Transverse colon (tissue), 4 donors: ENCODE data around the gene UBALD2. TPM values are rescaled to one million over a fixed set of nuclear protein-coding genes. Genes with fewer than 3 reads are reported as not detected.

ENCODE experiments used
- DNase-seq: peaks from one replicate; pipeline ENCODE4 v3.0.0-alpha.2; 2019
- H3K27ac ChIP-seq, 4 donors: fragments of 200-600 bp; sonication (generic); 2 replicates each; pipeline ENCODE4 v1.5.1; 2016 to 2018; ENCODE audit warnings: inconsistent platforms in 4 of 4
- H3K27me3 ChIP-seq: fragments of 200-600 bp; sonication (generic); 2 replicates; pipeline ENCODE4 v1.5.1; 2017; ENCODE audit warnings: inconsistent platforms
- H3K36me3 ChIP-seq, 4 donors: fragments of 200-600 bp; sonication (generic); 2 replicates each; pipeline ENCODE4 v1.5.1; 2017 to 2019; ENCODE audit warnings: inconsistent platforms in 4 of 4
- H3K4me1 ChIP-seq, 4 donors: fragments of 200-600 bp; sonication (generic); 2 replicates each; pipeline ENCODE4 v1.5.1; 2017 to 2020; ENCODE audit warnings: inconsistent platforms in 4 of 4
- H3K4me3 ChIP-seq, 4 donors: fragments of 200-600 bp; sonication (generic); 1 replicate in 1 of 4; 2 replicates in 3 of 4; pipeline versions ENCODE4 v1.5.1 to v1.6.1; 2017 to 2019; ENCODE audit warnings: inconsistent platforms in 4 of 4
- H3K9me3 ChIP-seq, 2 donors: fragments of 200-600 bp; sonication (generic); 2 replicates each; pipeline ENCODE4 v1.5.1; 2017 to 2019; ENCODE audit warnings: inconsistent platforms in 2 of 2
- CTCF ChIP-seq, 5 experiments: fragments of 200-600 bp in 3 of 5; fragments of 450-650 bp in 2 of 5; sonication (generic) in 3 of 5; IDR thresholded peaks; 1 replicate in 2 of 5; 2 replicates in 3 of 5; pipeline ENCODE4 v1.5.1; 2016 to 2017; ENCODE audit warnings: antibody characterized with exemption in 5 of 5, inconsistent platforms in 3 of 5, mild to moderate bottlenecking in 2 of 5, moderate library complexity in 1 of 5
- EP300 ChIP-seq: sonication (generic); formaldehyde crosslinking; IDR thresholded peaks from one replicate; pipeline ENCODE4 v1.6.1; 2017; ENCODE audit warnings: antibody characterized with exemption, low read depth
- POLR2A ChIP-seq: fragments of 450-650 bp; IDR thresholded peaks from one replicate; pipeline ENCODE4 v1.6.1; 2016; ENCODE audit warnings: antibody characterized with exemption, mild to moderate bottlenecking, moderate library complexity
- POLR2AphosphoS5 ChIP-seq, 3 donors: sonication (generic); formaldehyde crosslinking; IDR thresholded peaks; one replicate each; pipeline ENCODE4 v1.6.1; 2016; ENCODE audit warnings: antibody characterized with exemption in 3 of 3
- WGBS, 2 donors: methylation state at CpG; one replicate each; pipeline ENCODE4 v1.1.5; 2018; ENCODE audit warnings: low coverage in 1 of 2; 5-methylcytosine and 5-hydroxymethylcytosine counted together
- in situ Hi-C, 4 donors: fragments of 200-750 bp; cut with MboI; loops; one replicate each; pipeline versions ENCODE4 v1.15.0 to v1.15.1; 2017; ENCODE audit warnings: low sequenced_read_pairs in 3 of 4, low pct_ligation_motif_present in 1 of 4, low pct_unique_long_range_greater_than_20kb in 1 of 4
- intact Hi-C: fragments of 100-400 bp; cut with DNase I; formaldehyde crosslinking; loops from one replicate; pipeline ENCODE4 v1.15.1; 2023; ENCODE audit warnings: low total_unique reads
- total RNA-seq, 4 donors: library from RNA; depleted of rRNA; stranded (reverse); fragments of >200 nt; gene quantifications; one replicate each; pipeline ENCODE4 v1.1.0, GENCODE V29; 2016

The UBALD2 gene
- total RNA-seq, 4 donors from 2014 or later, result 25.5 to 51.2 (median 34.5) TPM

GRCh38 chr17:76292567-76292966 is 27.4 kb downstream of the UBALD2 start:
- Histone ChIP-seq H3K27ac (no peak overlapping the region), H3K4me1 (peaks cover 0 to 16% (median 11%) of the 10 kb centered on the region in 4 donors), H3K36me3 (no peaks in the 10 kb centered on the region), H3K4me3 (no peak overlapping the region), H3K27me3 (no peaks in the 10 kb centered on the region), H3K9me3 (no peaks in the 10 kb centered on the region)
- in situ Hi-C loops (loop anchor here in 3 of 4 donors (5.0 to 25.0 kb wide), 3 partner anchors 105 to 280 kb away; partner anchors contain the start of gene CDK3 (in 2 of the 3)), intact Hi-C loops (loop anchor here (10.0 kb wide), 1 partner anchor 678 kb away; no protein-coding TSS in a partner anchor)
- 91% methylated on average over 4 of the region's 4 CpGs; no CpG with 5 or more reads in 1 of the 2 donors for WGBS, 2 donors
- no peak for DNase-seq
- TF ChIP-seq EP300 (no peak), CTCF (IDR thresholded peaks at IDR 0.05) (no peak)

GRCh38 chr17:76293106-76293505 is 28.0 kb downstream of the UBALD2 start:
- in situ Hi-C loops, result loop anchor here in 3 of 4 donors (5.0 to 25.0 kb wide), 3 partner anchors 106 to 281 kb away; partner anchors contain the start of gene CDK3 (in 2 of the 3)
- Histone ChIP-seq H3K4me1 (peaks cover 0 to 16% (median 11%) of the 10 kb centered on the region in 4 donors), H3K27me3 (no peaks in the 10 kb centered on the region), H3K36me3 (no peaks in the 10 kb centered on the region), H3K27ac (no peak overlapping the region), H3K4me3 (no peak overlapping the region), H3K9me3 (no peaks in the 10 kb centered on the region)
- no peak for DNase-seq
- 94% methylated on average over 7 of the region's 7 CpGs; no CpG with 5 or more reads in 1 of the 2 donors for WGBS, 2 donors
- intact Hi-C loops, result loop anchor here (10.0 kb wide), 1 partner anchor 678 kb away; no protein-coding TSS in a partner anchor
- TF ChIP-seq CTCF (IDR thresholded peaks at IDR 0.05) (no peak), EP300 (no peak), POLR2A (no peak), POLR2AphosphoS5 (IDR thresholded peaks at IDR 0.05) (no peak)

- in situ Hi-C loops, result loop anchor here in 3 of 4 donors (25.0 kb wide), 2 partner anchors 109 to 284 kb away; partner anchors contain the start of gene CDK3 (in 2 of the 3)
- peaks cover 0 to 16% (median 11%) of the 10 kb centered on the region in 4 donors for H3K4me1 ChIP-seq
- intact Hi-C loops, result loop anchor here (10.0 kb wide), 1 partner anchor 681 kb away; no protein-coding TSS in a partner anchor
- DNase-seq, result no peak
- H3K27ac ChIP-seq, result peak overlapping the region; percentile 8 to 67 (median 52)
- H3K36me3 ChIP-seq, result no peaks in the 10 kb centered on the region
- no peak overlapping the region for H3K4me3 ChIP-seq
- TF ChIP-seq POLR2A, result no peak
- peak in 1 of 5 experiments; percentile 5 for TF ChIP-seq CTCF (IDR thresholded peaks at IDR 0.05)
- no peak for TF ChIP-seq EP300
- TF ChIP-seq POLR2AphosphoS5 (IDR thresholded peaks at IDR 0.05), result no peak
- H3K27me3 ChIP-seq, result no peaks in the 10 kb centered on the region
- no peaks in the 10 kb centered on the region for H3K9me3 ChIP-seq
- 33 to 52% methylated on average over 4 of the region's 4 CpGs for WGBS, 2 donors
Observed at GRCh38 chr17:76296186-76296585, 31.0 kb downstream of the UBALD2 start.

GRCh38 chr17:76296889-76297288 is 31.7 kb downstream of the UBALD2 start:
- H3K4me1 ChIP-seq, result peaks cover 0 to 16% (median 11%) of the 10 kb centered on the region in 4 donors
- in situ Hi-C loops, result loop anchor here in 3 of 4 donors (25.0 kb wide), 2 partner anchors 110 to 285 kb away; partner anchors contain the start of gene CDK3 (in 2 of the 3)
- peak overlapping the region; percentile 8 to 67 (median 52) for H3K27ac ChIP-seq
- no peaks in the 10 kb centered on the region for H3K9me3 ChIP-seq
- H3K27me3 ChIP-seq, result no peaks in the 10 kb centered on the region
- TF ChIP-seq POLR2A, result no peak
- no peaks in the 10 kb centered on the region for H3K36me3 ChIP-seq
- 70% methylated on average over 5 of the region's 5 CpGs; no CpG with 5 or more reads in 1 of the 2 donors for WGBS, 2 donors
- H3K4me3 ChIP-seq, result no peak overlapping the region
- intact Hi-C loops, result loop anchor here (10.0 kb wide), 1 partner anchor 682 kb away; no protein-coding TSS in a partner anchor
- peak; percentile 39 for DNase-seq
